ENCODE results near the gene CES4A.
A peak's percentile ranks its signal among the peaks of the same experiment; 100 is the strongest.

Gene CES4A

DNA sequence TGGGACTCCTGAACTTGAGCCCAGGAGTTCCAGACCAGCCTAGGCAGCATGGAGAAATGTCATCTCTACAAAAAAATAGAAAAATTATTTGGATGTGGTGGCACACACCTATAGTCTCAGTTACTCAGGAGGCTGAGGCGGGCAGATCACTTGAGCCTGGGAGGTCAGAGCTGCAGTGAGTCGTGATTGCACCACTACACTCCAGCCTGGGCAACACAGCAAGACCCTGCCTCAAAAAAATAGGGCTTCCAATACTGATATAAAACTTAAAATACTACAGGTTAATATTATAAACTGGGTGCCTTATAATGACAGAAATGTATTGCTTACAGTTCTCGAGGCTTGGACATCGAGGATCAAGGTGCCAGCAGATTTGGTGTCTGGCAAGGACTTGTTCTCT, 42.5 kb upstream of the CES4A start:
- CTCF ChIA-PET, result no interaction called here
- POLR2A ChIA-PET, result no interaction called here

DNA sequence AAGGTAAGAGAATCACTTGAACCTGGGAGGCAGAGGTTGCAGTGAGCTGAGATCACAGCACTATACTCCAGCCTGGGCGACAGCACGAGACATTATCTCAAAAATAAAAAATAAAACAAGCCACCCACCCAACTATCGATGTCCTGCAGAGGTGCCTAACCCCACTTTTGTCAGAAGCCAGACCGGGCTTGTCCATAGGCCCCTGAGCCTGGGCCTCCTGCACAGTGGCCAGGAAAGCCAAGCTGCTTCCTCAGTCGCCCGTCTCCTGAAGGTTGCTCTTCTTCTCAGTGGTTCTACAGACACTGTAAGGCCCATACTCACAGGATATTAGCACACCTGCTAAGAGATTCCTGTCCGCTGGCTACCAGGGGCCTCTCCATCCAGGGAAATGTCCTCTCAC, 41.8 kb upstream of the CES4A start:
- POLR2A ChIA-PET, result no interaction called here
- DNase-seq (ENCODE audit: extremely low spot score), result no peak
- CTCF ChIA-PET, result no interaction called here
- TF ChIP-seq CTBP1 (IDR thresholded peaks at IDR 0.05; ENCODE audit: borderline replicate concordance) (no peak), SP1 (IDR thresholded peaks at IDR 0.05) (no peak), HDGF (IDR thresholded peaks at IDR 0.05; ENCODE audit: borderline replicate concordance) (no peak), BHLHE40 (IDR thresholded peaks at IDR 0.05; ENCODE audit: borderline replicate concordance) (no peak), FOXM1 (IDR thresholded peaks at IDR 0.05; ENCODE audit: borderline replicate concordance) (no peak), FOXK2 (IDR thresholded peaks at IDR 0.05) (no peak), SUZ12 (IDR thresholded peaks at IDR 0.05) (no peak), ELF4 (IDR thresholded peaks at IDR 0.05) (no peak), L3MBTL2 (conservative IDR thresholded peaks at IDR 0.05) (no peak), TARDBP (IDR thresholded peaks at IDR 0.05) (no peak), NFRKB (IDR thresholded peaks at IDR 0.05) (no peak)
- TF ChIP-seq, protein P1, sequence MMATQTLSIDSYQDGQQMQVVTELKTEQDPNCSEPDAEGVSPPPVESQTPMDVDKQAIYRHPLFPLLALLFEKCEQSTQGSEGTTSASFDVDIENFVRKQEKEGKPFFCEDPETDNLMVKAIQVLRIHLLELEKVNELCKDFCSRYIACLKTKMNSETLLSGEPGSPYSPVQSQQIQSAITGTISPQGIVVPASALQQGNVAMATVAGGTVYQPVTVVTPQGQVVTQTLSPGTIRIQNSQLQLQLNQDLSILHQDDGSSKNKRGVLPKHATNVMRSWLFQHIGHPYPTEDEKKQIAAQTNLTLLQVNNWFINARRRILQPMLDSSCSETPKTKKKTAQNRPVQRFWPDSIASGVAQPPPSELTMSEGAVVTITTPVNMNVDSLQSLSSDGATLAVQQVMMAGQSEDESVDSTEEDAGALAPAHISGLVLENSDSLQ (IDR thresholded peaks at IDR 0.05), result no peak

More for the DNA sequence above, 42.5 kb upstream of the CES4A start:
- TF ChIP-seq ARNT (IDR thresholded peaks at IDR 0.05) (no peak), ZNF384 (IDR thresholded peaks at IDR 0.05) (no peak), FOXA1 (IDR thresholded peaks at IDR 0.05) (no peak), NFRKB (IDR thresholded peaks at IDR 0.05) (no peak), HDGF (IDR thresholded peaks at IDR 0.05; ENCODE audit: borderline replicate concordance) (no peak), BHLHE40 (IDR thresholded peaks at IDR 0.05; ENCODE audit: borderline replicate concordance) (no peak), FOXK2 (IDR thresholded peaks at IDR 0.05) (no peak), FOXM1 (IDR thresholded peaks at IDR 0.05; ENCODE audit: borderline replicate concordance) (no peak), TARDBP (IDR thresholded peaks at IDR 0.05) (no peak)
- TF ChIP-seq, protein P1 (IDR thresholded peaks at IDR 0.05), result no peak
- DNase-seq (ENCODE audit: extremely low spot score), result no peak

DNA sequence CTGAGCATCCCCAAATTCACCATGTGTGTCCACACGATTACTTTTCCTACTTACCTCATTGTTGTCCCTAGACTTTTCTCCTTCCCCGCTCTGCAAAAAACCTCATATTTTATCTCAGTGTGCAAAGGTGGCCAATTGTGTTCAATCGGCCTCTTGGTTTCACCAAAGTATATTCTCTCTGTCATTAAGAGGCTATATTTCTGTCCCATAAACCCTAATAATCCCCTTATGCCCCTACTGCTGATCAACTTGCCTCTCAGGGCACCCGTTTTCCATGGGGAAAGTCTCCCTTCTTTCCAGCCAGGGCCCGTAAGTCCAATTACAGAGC, 41.5 kb upstream of the CES4A start:
- TF ChIP-seq SP1 (IDR thresholded peaks at IDR 0.05) (no peak), LEF1 (IDR thresholded peaks at IDR 0.05; ENCODE audit: borderline replicate concordance) (no peak), ARNT (IDR thresholded peaks at IDR 0.05) (no peak), FOXK2 (IDR thresholded peaks at IDR 0.05) (no peak), SUZ12 (IDR thresholded peaks at IDR 0.05) (no peak), NFRKB (IDR thresholded peaks at IDR 0.05) (no peak), TARDBP (IDR thresholded peaks at IDR 0.05) (no peak), ELF4 (IDR thresholded peaks at IDR 0.05) (no peak), ZNF384 (IDR thresholded peaks at IDR 0.05) (no peak), HDGF (IDR thresholded peaks at IDR 0.05; ENCODE audit: borderline replicate concordance) (no peak), FOXM1 (IDR thresholded peaks at IDR 0.05; ENCODE audit: borderline replicate concordance) (no peak), L3MBTL2 (conservative IDR thresholded peaks at IDR 0.05) (no peak), BHLHE40 (IDR thresholded peaks at IDR 0.05; ENCODE audit: borderline replicate concordance) (no peak), CTBP1 (IDR thresholded peaks at IDR 0.05; ENCODE audit: borderline replicate concordance) (no peak), FOXA1 (IDR thresholded peaks at IDR 0.05) (no peak)
- TF ChIP-seq, protein P1 (IDR thresholded peaks at IDR 0.05), result no peak
- no peak for DNase-seq (ENCODE audit: extremely low spot score)
- ChIA-PET POLR2A (no interaction called here), CTCF (interaction anchor here (1.0 kb wide), 1 partner anchor 208 kb away, joined by 3 read pairs; no protein-coding TSS in a partner anchor)

DNA sequence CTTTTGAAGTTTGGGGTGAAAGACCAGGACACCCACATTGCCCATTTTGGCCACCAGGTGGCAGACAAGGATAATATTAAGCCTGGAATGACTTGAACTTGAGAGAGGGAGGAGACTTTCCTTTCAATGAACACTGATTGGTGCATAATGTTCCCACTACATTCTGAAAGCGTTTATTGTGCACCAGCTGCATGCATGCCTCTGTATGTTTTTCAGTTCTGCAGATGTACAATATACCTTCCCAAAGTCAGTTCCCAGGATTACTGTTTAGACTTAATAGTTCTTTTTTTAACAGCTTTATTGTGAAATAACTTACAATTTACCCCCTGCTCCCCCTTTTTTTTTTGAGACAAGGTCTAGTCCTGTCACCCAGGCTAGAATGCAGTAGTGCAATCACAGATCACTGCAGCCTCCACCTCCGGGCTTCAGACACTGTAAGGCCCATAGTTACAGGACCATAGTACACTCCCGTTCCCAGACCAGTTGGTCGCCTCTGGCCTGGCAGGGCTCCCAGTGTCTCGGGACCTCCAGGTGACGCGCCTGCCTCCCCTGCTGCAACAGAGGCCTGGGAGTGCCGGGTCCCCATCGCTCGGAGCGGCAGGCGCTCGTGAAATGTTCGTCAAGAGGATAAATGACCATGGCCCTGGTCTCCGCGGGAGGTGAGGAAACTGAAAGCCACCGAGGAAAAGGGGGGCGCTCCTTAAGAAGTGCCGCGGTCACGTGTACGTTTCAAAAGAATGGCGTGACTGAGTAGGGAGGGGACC, 40.9 kb upstream of the CES4A start:
- CTCF ChIA-PET, result interaction anchor here (1.0 kb wide), 1 partner anchor 207 kb away, joined by 3 read pairs; no protein-coding TSS in a partner anchor
- TF ChIP-seq NFRKB (IDR thresholded peaks at IDR 0.05) (no peak), FOXK2 (IDR thresholded peaks at IDR 0.05) (no peak), HDGF (IDR thresholded peaks at IDR 0.05; ENCODE audit: borderline replicate concordance) (no peak), FOXM1 (IDR thresholded peaks at IDR 0.05; ENCODE audit: borderline replicate concordance) (no peak), ARNT (IDR thresholded peaks at IDR 0.05) (no peak), L3MBTL2 (conservative IDR thresholded peaks at IDR 0.05) (no peak), SUZ12 (IDR thresholded peaks at IDR 0.05) (no peak), SP1 (IDR thresholded peaks at IDR 0.05) (no peak), LEF1 (IDR thresholded peaks at IDR 0.05; ENCODE audit: borderline replicate concordance) (no peak), TARDBP (IDR thresholded peaks at IDR 0.05) (no peak)
- TF ChIP-seq, protein P1 (IDR thresholded peaks at IDR 0.05), result no peak
- DNase-seq (ENCODE audit: extremely low spot score), result peak; percentile 75
- POLR2A ChIA-PET, result interaction anchor here (0.5 to 0.6 kb wide), 2 partner anchors 11 to 51 kb away, joined by 3 to 4 read pairs; no protein-coding TSS in a partner anchor

DNA sequence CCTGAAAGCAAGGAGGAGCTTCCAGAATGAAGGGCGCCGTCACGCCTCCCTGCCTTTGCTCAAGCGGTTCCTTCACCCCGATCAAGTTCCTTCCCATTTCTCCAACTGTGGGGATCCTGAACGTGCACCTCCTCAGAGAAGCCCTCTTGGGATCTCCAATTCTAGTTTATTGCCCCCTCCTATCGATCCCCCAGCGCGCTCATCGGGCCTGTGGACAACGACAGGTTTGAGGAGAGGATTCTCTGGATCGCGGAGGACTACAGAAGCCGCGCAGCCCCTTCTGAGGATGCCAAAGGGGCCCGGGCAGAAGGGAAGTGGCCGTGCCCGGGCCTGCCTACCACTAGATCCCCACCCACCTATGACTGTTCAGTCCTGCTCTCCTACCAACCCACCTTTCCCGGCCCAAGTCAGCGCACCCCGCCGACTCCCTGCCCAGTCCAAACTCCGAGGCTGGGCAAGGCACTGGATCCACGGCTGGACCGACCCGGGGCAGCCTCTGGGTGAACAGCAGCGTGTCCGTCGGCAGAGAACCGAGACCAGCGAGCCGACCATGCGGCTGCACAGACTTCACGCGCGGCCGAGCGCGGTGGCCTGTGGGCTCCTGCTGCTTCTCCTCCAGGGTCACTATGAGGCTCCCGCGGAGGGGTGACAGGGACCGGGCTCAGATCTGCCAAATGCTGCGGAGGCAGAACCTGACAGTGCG, 40.1 kb upstream of the CES4A start:
- TF ChIP-seq FOXA1 (IDR thresholded peaks at IDR 0.05), result no peak
- no peak for DNase-seq (ENCODE audit: extremely low spot score)
- CTCF ChIA-PET, result interaction anchor here (0.6 kb wide), 1 partner anchor 1125 kb away, joined by 4 read pairs; no protein-coding TSS in a partner anchor

More for the DNA sequence above, 40.1 kb upstream of the CES4A start:
- POLR2A ChIA-PET, result interaction anchor here (0.6 kb wide), 1 partner anchor 10 kb away, joined by 4 read pairs; no protein-coding TSS in a partner anchor
